GM19351 (cell line): ENCODE results near the gene CORO2A.

Experiments
- ATAC-seq: cut with Tn5 transposase; IDR thresholded peaks from one replicate; pipeline ENCODE4 v1.9.1; 2021; ENCODE audit warnings: mild to moderate bottlenecking, moderate library complexity; ENCODE audit not compliant: unreplicated experiment

Gene CORO2A

GRCh38 chr9:98219794-98220370, 27.4 kb upstream of the CORO2A start:
- ATAC-seq: no peak

- ATAC-seq: no peak
Measured at GRCh38 chr9:98219364-98219716, 26.9 kb upstream of the CORO2A start.

GRCh38 chr9:98218562-98219363, 26.3 kb upstream of the CORO2A start:
- ATAC-seq: no peak

DNA sequence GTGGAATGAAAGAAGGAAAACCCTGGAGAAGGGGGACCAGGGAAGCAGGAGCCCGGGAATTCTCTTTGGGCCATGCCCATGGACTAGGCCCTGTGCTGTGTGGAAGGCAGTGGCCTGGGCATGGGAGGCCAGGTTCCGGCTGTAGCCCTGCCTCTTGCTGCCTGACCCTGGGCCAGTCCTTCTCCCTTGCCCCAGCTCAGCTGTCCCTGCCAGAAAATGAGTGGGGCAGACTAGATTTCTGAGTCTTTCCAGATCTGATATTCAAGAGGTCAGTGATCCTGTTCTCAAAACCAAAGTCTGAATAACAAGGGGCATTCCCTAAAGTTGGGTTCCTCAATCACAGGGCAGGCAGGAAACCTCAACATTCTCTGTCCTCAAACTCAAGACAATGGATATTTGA, 24.8 kb upstream of the CORO2A start:
- no peak for ATAC-seq

- no peak for ATAC-seq
Measured at GRCh38 chr9:98216391-98216790, 24.0 kb upstream of the CORO2A start.

DNA sequence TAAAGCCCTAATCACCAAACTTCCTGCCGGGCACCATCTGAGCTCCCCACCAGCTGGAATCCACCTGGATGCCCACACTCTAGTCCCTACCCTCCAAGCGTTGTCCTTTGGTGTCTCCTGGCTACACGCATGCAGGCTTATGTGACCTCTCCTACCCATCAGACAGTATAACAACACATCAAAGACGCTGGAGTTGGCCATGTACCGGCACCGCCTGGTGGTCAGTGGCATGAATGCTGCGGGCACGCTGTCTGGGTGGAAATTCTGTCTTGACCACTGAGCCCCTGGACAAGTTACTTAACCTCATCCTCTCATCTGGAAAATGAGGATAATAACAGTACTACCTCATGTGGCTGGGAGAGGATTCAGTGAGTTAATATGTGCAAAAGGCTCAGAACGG, 23.4 kb upstream of the CORO2A start:
- no peak for ATAC-seq

DNA sequence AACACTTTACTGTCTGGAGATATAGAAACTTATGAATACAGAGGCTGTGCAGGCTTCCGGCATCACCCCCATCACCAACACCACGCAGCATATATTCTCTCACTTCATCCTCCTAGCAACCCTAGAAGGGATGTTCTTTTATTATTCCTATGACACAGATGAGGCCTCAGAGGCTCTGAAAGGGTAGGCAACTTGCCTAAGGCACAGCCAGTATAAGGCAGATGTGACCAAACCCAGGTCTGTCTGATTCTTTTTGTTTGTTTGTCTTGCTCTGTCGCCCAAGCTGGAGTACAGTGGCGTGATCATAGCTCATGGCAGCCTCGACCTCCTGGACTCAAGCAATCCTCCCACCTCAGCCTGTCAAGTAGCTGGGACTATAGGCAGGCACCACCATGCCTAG, 22.8 kb upstream of the CORO2A start:
- ATAC-seq: no peak

DNA sequence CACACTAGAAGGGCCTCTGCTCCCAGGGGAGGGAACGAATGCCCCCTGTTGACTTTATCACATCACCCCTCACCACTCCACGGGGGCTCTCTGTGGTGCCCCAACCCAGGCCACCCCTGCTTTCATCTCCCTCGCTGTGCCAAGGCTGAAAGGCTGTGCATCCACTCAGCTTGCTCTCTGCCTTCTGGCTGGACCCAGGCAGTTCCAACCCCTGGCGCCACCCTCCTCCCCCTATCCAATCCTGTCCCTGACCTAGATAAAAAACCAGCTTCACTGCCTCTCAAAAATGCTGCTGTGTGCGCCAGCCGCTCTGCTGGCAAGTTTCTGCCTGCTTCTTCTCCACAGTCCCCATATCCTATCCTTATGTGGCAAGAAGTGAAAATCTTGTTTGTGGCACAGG, 22.4 kb upstream of the CORO2A start:
- no peak for ATAC-seq

DNA sequence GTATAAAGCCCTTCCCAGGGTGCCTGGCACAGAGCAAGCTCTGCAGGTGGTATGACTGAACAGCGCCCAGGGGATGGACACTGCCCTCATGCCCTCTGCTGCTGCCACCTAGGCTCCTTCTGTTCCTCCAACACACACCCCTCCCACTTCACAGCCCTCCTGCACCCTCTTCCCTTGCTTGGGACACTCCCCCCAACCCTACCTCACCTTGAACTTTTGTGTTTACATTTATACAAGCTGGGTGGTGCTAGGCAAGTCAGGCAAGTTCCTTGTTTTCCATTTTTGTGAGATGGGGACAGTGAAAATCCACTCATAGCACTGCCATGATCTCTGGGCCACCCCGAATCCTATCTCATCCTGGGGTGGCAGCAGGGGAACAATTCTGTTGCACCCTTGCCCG, 18.8 kb upstream of the CORO2A start:
- ATAC-seq: no peak

GRCh38 chr9:98210435-98210834, 18.0 kb upstream of the CORO2A start:
- ATAC-seq: no peak

- ATAC-seq: no peak
Measured at GRCh38 chr9:98209530-98209929, 17.1 kb upstream of the CORO2A start.

GRCh38 chr9:98208635-98209034, 16.2 kb upstream of the CORO2A start:
- ATAC-seq: no peak

- no peak for ATAC-seq
Measured at GRCh38 chr9:98207606-98208005, 15.2 kb upstream of the CORO2A start.

DNA sequence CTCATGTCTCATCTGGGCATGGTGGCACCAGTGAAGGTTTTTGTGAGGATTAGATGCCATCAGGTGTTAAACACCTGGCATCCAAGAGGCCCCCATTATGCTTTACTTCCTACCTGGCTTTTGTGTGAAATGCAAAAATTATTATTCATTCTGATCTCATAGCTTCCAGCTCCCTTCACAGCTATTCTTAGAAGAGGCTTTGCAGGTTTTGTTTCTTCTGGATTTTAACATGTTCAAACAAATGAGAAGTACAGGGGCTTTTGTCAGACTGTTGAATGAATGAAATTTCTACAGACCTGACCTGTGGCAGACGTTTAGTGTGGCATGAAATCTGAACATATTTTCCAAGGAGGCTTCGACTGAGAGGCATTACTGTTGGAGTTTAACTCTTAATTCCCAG, 14.3 kb upstream of the CORO2A start:
- no peak for ATAC-seq

- no peak for ATAC-seq
Measured at GRCh38 chr9:98204692-98205091, 12.3 kb upstream of the CORO2A start.

GRCh38 chr9:98203153-98203552, 10.7 kb upstream of the CORO2A start:
- ATAC-seq: no peak

DNA sequence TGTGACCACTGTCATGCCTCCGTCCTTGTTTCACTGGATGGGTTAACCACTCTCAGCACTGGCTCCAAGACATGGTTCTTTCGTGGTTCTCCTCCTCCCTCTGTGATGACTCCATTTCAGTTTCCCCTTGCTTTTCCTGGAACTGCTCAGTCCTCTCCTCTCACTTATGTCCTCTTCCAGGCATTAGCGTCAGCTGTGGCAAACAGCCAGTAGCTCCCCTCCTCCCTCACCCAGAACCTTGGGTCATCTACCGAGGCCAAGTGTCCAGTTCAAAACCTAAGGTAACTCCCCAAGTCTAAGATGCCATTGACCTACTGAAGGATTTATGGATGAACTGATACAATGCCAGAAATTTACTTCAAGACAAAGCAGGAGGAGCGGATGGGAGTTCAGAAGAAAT, 9.8 kb upstream of the CORO2A start:
- no peak for ATAC-seq

- no peak for ATAC-seq
Measured at GRCh38 chr9:98201749-98202148, 9.3 kb upstream of the CORO2A start.

GRCh38 chr9:98201102-98201501, 8.7 kb upstream of the CORO2A start:
- peak; percentile 66 for ATAC-seq

DNA sequence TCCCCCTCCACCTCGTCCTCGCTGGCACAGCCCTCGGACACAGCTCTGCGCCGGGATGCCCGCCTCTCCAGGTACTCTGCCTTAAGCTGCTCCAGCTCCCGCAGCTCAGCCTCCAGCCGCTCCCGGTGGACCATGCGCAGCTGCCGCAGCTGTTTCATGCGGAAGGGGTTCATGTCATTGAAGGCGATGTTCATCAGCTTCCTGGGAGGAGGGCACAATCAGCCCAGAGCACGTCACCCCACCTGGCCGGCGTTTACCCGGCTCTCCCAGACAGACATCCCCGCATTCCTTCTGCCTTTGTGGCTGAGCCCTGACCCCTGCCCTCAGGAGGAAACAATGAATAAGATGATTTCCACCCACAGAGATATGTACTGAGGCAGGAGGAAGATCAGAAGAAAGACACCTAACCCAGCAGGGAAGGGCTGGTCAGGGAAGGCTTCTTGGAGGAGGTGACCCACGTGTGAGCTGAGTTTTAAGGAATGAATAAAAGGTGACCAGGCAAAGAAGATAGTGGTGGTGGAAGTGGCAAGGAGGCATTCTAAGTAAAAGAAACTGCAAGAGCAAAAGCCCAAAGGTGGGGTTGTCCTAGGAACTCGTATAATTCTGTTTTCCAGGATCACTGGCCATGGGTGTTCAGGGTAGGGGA, 7.1 kb upstream of the CORO2A start:
- no peak for ATAC-seq

- no peak for ATAC-seq
Measured at GRCh38 chr9:98195671-98196070, 3.2 kb upstream of the CORO2A start.

- ATAC-seq: no peak
Measured at GRCh38 chr9:98193336-98193944, 1.0 kb upstream of the CORO2A start.
